GM10248 (cell line): Measurements from ENCODE around the gene TACC2.
"Not testable (repeated sequence)": the region's sequence is repeated elsewhere in the genome, so short reads cannot be mapped to it uniquely, and the experiment has no call there.

Experiments
- CTCF ChIA-PET: fragments of 300-600 bp; sonication (Branson Sonifier 250); formaldehyde crosslinking; extraction: SDS; loops from one replicate; lab custom pipeline; 2021; ENCODE audit warnings: antibody characterized with exemption; lab: Yijun Ruan, JAX
- POLR2A ChIA-PET: fragments of 350-650 bp; sonication (Branson Sonifier 250); formaldehyde crosslinking; extraction: SDS; loops from one replicate; lab custom pipeline; 2020; ENCODE audit warnings: antibody characterized with exemption; lab: Yijun Ruan, JAX
- DNase-seq: peaks from one replicate; pipeline ENCODE4 v3.0.0; 2012; ENCODE audit errors: extremely low spot score
- CTCF ChIP-seq: IDR thresholded peaks from 2 replicates; pipeline ENCODE4 v1.5.1; 2012; ENCODE audit warnings: mild to moderate bottlenecking, low read depth; ENCODE audit errors: extremely low read depth, missing control alignments, control extremely low read depth

The TACC2 gene

GRCh38 chr10:122022276-122022675, 33.3 kb downstream of the TACC2 start:
- ChIA-PET POLR2A (no interaction called here), CTCF (no interaction called here)
- DNase-seq = no peak
- TF ChIP-seq CTCF = no peak

- POLR2A ChIA-PET, DNase-seq, CTCF ChIA-PET: not testable (repeated sequence)
These were observed 34.3 kb downstream of the TACC2 start for GRCh38 chr10:122023257-122023656.

GRCh38 chr10:122029499-122030199, 40.7 kb downstream of the TACC2 start:
- ChIA-PET CTCF (no interaction called here), POLR2A (no interaction called here)
- no peak for TF ChIP-seq CTCF
- no peak for DNase-seq

- no peak for DNase-seq
- CTCF ChIA-PET = no interaction called here
- POLR2A ChIA-PET = no interaction called here
- no peak for TF ChIP-seq CTCF
These were observed 41.2 kb downstream of the TACC2 start for GRCh38 chr10:122030200-122030552.

- TF ChIP-seq CTCF = no peak
- ChIA-PET CTCF (no interaction called here), POLR2A (no interaction called here)
- DNase-seq = no peak
These were observed 44.4 kb downstream of the TACC2 start for GRCh38 chr10:122033224-122033926.

- no peak for DNase-seq
- POLR2A ChIA-PET = no interaction called here
- no peak for TF ChIP-seq CTCF
- CTCF ChIA-PET = no interaction called here
These were observed 45.3 kb downstream of the TACC2 start for GRCh38 chr10:122034149-122034756.

- ChIA-PET CTCF (no interaction called here), POLR2A (no interaction called here)
- no peak for TF ChIP-seq CTCF
- DNase-seq = no peak
These were observed 51.8 kb downstream of the TACC2 start for GRCh38 chr10:122040786-122041185.
